NCI-H1930 (cell line): ENCODE results near the gene ZXDA.

Experiments
- DNase-seq, 2 experiments: peaks; one replicate each; lab custom pipeline; 2025; lab: John Stamatoyannopoulos, UW

Gene ZXDA

DNA sequence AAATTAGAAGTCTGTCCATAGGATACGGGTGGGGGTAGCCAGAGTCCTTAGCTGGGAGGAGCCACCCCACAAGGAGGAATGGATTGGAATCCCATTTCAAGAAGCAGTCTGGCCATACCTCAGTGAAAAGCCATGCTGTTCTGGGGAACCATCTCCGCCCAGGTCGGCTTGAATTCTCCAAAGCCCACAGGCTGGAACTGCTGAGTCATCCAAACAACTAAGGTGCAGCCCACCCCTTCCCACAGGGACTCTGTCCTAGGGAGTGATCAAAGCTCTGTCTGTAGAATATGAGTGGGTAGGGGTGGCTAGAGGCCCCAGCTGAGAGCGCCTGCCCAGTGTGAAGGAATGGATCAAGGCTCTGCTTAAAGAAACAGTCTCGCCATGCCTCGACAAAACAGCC lies 38.8 kb downstream of the ZXDA start:
- DNase-seq = no peak
